Muscle layer of duodenum (tissue), 2 donors: ENCODE measurements around the gene TNK2.
"Not testable (repeated sequence)": the region's sequence is repeated elsewhere in the genome, so short reads cannot be mapped to it uniquely, and the experiment has no call there.

ENCODE experiments used
- H3K27ac ChIP-seq: one replicate; pipeline ENCODE4 v1.7.0; 2013; ENCODE audit warnings: mild to moderate bottlenecking, low read length
- H3K27me3 ChIP-seq: one replicate; pipeline ENCODE4 v1.7.0; 2013; ENCODE audit warnings: low read depth, mild to moderate bottlenecking, control low read depth, low read length
- H3K36me3 ChIP-seq, 2 donors: one replicate each; pipeline ENCODE4 v1.7.0; 2013; ENCODE audit warnings: low read length in 2 of 2, control low read depth in 1 of 2, mild to moderate bottlenecking in 1 of 2; ENCODE audit not compliant: insufficient read depth in 2 of 2, control insufficient read depth in 1 of 2
- H3K4me1 ChIP-seq, 2 donors: one replicate each; pipeline ENCODE4 v1.7.0; 2013; ENCODE audit warnings: low read length in 2 of 2, mild to moderate bottlenecking in 2 of 2, control low read depth in 1 of 2, moderate library complexity in 1 of 2; ENCODE audit not compliant: insufficient read depth in 2 of 2, control insufficient read depth in 1 of 2
- H3K4me3 ChIP-seq, 2 donors: one replicate each; pipeline ENCODE4 v1.7.0; 2013; ENCODE audit warnings: low read length in 2 of 2, low read depth in 1 of 2, mild to moderate bottlenecking in 1 of 2
- H3K9me3 ChIP-seq, 2 donors: one replicate each; pipeline ENCODE4 v1.7.0; 2013; ENCODE audit warnings: low read length in 2 of 2, control low read depth in 1 of 2, mild to moderate bottlenecking in 1 of 2; ENCODE audit not compliant: control insufficient read depth in 1 of 2
- donor health status: healthy.

Gene TNK2

GRCh38 chr3:195940806-195941205 lies 32.5 kb upstream of the TNK2 start:
- H3K9me3 ChIP-seq, H3K4me1 ChIP-seq, H3K27me3 ChIP-seq, H3K4me3 ChIP-seq, H3K36me3 ChIP-seq, H3K27ac ChIP-seq: not testable (repeated sequence)

- H3K27me3 ChIP-seq = not testable (repeated sequence)
Observed at GRCh38 chr3:195939526-195940470, 31.4 kb upstream of the TNK2 start.

GRCh38 chr3:195933044-195933430 lies 24.7 kb upstream of the TNK2 start:
- H3K27ac ChIP-seq, H3K4me3 ChIP-seq, H3K4me1 ChIP-seq, H3K27me3 ChIP-seq, H3K36me3 ChIP-seq, H3K9me3 ChIP-seq: not testable (repeated sequence)

More at GRCh38 chr3:195939526-195940470, 31.4 kb upstream of the TNK2 start:
- not testable (repeated sequence) for H3K36me3 ChIP-seq, H3K9me3 ChIP-seq, H3K4me1 ChIP-seq, H3K27ac ChIP-seq, H3K4me3 ChIP-seq

- H3K36me3 ChIP-seq = no peaks in the 10 kb centered on the region
- no peak overlapping the region for H3K4me3 ChIP-seq
- no peaks in the 10 kb centered on the region for H3K27me3 ChIP-seq
- H3K27ac ChIP-seq = no peak overlapping the region
- H3K9me3 ChIP-seq = no peaks in the 10 kb centered on the region
- no peaks in the 10 kb centered on the region for H3K4me1 ChIP-seq
Observed at GRCh38 chr3:195932418-195933043, 24.2 kb upstream of the TNK2 start.

DNA sequence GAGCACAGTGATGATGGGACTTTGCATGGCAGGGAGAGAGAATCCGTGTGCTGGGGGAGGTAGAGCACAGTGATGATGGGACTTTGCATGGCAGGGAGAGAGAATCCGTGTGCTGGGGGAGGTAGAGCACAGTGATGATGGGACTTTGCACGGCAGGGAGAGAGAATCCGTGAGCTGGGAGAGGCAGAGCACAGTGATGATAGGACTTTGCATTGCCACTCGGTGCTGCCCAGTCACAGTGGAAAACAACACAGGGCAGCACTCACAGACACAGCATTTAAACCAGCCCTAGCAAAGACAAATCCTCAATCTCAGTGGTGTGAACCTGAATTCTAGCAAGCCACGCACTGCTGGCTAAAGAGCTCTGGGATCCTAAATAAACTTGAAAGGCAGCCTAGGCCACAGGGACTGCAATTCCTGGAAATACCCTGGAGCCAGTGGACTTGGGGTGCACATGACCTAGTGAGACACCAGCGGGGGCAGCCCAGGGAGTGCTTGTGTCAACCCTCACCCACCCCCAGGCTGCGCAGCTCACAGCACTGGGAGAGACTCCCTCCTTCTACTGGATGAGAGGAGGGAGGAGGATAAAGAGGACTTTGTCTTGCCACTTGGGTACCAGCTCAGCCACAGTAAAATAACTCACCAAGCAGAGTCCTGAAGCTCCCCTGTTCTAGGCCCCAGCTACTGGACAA lies 23.4 kb upstream of the TNK2 start:
- no peaks in the 10 kb centered on the region for H3K27me3 ChIP-seq
- no peak overlapping the region for H3K27ac ChIP-seq
- H3K4me3 ChIP-seq = no peak overlapping the region
- no peaks in the 10 kb centered on the region for H3K36me3 ChIP-seq
- no peaks in the 10 kb centered on the region for H3K9me3 ChIP-seq
- H3K4me1 ChIP-seq = no peaks in the 10 kb centered on the region

- Histone ChIP-seq H3K4me3 (no peak overlapping the region), H3K27ac (no peak overlapping the region), H3K27me3 (no peaks in the 10 kb centered on the region), H3K36me3 (no peaks in the 10 kb centered on the region), H3K9me3 (no peaks in the 10 kb centered on the region), H3K4me1 (no peaks in the 10 kb centered on the region)
Observed at GRCh38 chr3:195929452-195929851, 21.1 kb upstream of the TNK2 start.

DNA sequence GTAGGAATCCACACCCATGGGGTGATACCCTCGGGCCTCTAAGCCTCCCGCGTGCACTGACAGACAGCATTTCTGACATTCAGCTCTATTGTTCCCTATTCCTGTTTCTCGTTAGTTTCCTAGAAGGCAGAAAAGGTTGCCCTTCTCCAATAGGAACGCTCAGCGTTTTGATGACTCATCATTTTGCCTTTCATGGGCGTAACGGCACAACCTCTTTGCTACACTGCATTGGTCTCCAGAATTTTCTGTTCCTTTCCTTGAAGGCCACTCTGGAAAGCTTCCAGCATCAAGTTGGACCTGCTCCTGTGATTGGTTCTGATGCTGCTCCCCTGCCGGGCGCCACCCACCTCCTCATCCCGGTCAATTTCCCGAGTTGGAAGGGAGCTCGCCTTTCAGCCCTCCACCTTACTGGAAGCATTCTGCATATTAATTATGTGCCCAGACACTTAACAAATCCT lies 13.0 kb upstream of the TNK2 start:
- H3K27me3 ChIP-seq = no peaks in the 10 kb centered on the region
- H3K36me3 ChIP-seq = no peaks in the 10 kb centered on the region
- H3K27ac ChIP-seq = no peak overlapping the region
- H3K9me3 ChIP-seq = no peaks in the 10 kb centered on the region
- H3K4me3 ChIP-seq = no peak overlapping the region
- no peaks in the 10 kb centered on the region for H3K4me1 ChIP-seq

DNA sequence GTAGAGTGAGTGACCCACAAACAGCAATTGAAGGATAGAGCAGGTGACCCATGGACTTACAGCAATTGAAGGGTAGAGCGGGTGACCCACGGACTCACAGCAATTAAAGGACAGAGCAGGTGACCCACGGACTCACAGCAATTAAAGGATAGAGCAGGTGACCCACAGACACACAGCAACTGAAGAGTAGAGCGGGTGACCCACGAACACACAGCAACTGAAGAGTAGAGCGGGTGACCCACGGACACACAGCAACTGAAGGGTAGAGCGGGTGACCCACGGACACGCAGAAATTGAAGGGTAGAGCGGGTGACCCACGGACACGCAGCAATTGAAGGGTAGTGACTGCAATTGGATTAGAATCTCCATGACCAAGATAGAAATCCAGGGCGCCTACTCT lies 9.8 kb upstream of the TNK2 start:
- H3K4me1 ChIP-seq = peaks cover 4 to 9% of the 10 kb centered on the region in 2 donors
- no peaks in the 10 kb centered on the region for H3K27me3 ChIP-seq
- no peaks in the 10 kb centered on the region for H3K9me3 ChIP-seq
- H3K36me3 ChIP-seq = no peaks in the 10 kb centered on the region
- no peak overlapping the region for H3K4me3 ChIP-seq
- no peak overlapping the region for H3K27ac ChIP-seq

- no peak overlapping the region for H3K4me3 ChIP-seq
- H3K27ac ChIP-seq = no peak overlapping the region
- no peaks in the 10 kb centered on the region for H3K36me3 ChIP-seq
- no peaks in the 10 kb centered on the region for H3K27me3 ChIP-seq
- H3K4me1 ChIP-seq = peaks cover 4 to 9% of the 10 kb centered on the region in 2 donors
- H3K9me3 ChIP-seq = no peaks in the 10 kb centered on the region
Observed at GRCh38 chr3:195916991-195917390, 8.6 kb upstream of the TNK2 start.

GRCh38 chr3:195916291-195916690 lies 7.9 kb upstream of the TNK2 start:
- H3K27ac ChIP-seq = no peak overlapping the region
- no peaks in the 10 kb centered on the region for H3K27me3 ChIP-seq
- no peak overlapping the region for H3K4me3 ChIP-seq
- H3K4me1 ChIP-seq = peaks cover 4 to 9% of the 10 kb centered on the region in 2 donors
- H3K36me3 ChIP-seq = no peaks in the 10 kb centered on the region
- no peaks in the 10 kb centered on the region for H3K9me3 ChIP-seq
